ENCODE data around the gene GIT1.

DNA sequence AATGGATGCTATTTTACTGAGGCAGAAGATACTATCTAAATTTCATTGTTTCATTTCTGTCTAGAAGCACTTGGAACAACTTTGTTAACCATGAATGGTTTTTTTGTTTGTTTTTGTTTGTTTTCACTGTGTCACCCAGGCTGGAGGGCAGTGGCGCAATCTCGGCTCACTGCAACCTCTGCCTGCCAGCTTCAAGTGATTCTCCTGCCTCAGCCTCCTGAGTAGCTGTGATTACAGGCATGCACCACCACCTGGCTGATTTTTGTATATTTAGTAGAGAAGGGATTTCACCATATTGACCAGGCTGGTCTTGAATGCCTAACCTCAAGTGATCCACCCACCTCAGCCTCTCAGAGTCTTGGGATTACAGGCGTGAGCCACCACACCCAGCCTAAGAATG lies 63.1 kb downstream of the GIT1 start:
- TF ChIP-seq, protein P1, sequence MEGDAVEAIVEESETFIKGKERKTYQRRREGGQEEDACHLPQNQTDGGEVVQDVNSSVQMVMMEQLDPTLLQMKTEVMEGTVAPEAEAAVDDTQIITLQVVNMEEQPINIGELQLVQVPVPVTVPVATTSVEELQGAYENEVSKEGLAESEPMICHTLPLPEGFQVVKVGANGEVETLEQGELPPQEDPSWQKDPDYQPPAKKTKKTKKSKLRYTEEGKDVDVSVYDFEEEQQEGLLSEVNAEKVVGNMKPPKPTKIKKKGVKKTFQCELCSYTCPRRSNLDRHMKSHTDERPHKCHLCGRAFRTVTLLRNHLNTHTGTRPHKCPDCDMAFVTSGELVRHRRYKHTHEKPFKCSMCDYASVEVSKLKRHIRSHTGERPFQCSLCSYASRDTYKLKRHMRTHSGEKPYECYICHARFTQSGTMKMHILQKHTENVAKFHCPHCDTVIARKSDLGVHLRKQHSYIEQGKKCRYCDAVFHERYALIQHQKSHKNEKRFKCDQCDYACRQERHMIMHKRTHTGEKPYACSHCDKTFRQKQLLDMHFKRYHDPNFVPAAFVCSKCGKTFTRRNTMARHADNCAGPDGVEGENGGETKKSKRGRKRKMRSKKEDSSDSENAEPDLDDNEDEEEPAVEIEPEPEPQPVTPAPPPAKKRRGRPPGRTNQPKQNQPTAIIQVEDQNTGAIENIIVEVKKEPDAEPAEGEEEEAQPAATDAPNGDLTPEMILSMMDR (IDR thresholded peaks at IDR 0.05), result no peak
- TF ChIP-seq POLR2AphosphoS5 (IDR thresholded peaks at IDR 0.05) (no peak), POLR2A (IDR thresholded peaks at IDR 0.05) (no peak)
